Mucosa of gallbladder (tissue), 1 donor: ENCODE results near the gene ABL2. TPM values are rescaled to one million over a fixed set of nuclear protein-coding genes. Genes with fewer than 3 reads are reported as not detected.

Source experiments
- DNase-seq: peaks from one replicate; pipeline ENCODE4 v3.0.0-alpha.2; 2020; ENCODE audit warnings: low spot score
- total RNA-seq: library from RNA; stranded (reverse); gene quantifications from one replicate; pipeline ENCODE4 v1.2.1, GENCODE V29; 2021
- donor health status: DM: no; HTN: no; CAD: no.

Gene ABL2
- total RNA-seq, 1 donor from 2014 or later: 13.0 TPM

DNA sequence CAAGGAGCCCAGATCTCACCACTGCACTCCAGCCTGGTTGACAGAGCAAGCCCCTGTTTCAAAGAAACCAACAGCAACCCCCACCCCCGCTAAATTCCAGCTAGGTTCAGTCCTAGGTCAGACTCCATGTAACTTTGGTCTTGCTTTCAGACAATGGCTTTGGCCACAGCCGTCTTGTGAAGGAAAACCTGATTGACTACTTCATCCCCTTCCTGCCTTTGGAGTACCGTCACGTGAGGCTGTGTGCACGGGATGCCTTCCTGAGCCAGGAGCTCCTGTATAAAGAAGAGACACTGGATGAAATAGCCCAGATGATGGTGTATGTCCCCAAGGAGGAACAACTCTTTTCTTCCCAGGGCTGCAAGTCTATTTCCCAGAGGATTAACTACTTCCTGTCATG is 134.7 kb downstream of the ABL2 start:
- peak; percentile 51 for DNase-seq

DNA sequence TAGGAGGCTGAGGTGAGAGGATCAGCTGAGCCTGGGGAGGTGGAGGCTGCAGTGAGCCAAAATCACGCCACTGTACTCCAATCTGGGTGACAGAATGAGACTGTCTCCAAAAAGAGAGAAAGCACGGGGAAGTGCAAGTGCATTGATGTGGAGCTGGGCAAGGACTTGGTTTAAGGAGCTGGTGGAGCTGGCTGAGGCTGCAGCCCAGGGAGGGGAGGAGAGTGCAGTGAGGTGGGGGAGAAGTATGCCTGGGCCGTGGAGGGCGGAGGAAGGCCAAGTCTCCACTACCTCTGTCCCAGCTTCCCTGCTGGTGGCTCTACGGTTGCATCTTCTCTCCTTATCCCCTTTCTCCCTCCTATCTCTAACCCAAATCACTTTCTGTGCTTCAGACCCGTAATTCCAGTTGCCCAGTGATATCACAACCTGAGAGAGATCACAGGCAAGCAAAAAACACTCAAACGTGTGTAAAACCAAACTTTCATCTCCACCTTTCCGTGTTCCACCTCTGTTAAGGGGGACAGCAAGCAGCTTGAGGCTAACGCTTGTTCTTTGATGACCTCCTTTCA is 136.5 kb downstream of the ABL2 start:
- no peak for DNase-seq

DNA sequence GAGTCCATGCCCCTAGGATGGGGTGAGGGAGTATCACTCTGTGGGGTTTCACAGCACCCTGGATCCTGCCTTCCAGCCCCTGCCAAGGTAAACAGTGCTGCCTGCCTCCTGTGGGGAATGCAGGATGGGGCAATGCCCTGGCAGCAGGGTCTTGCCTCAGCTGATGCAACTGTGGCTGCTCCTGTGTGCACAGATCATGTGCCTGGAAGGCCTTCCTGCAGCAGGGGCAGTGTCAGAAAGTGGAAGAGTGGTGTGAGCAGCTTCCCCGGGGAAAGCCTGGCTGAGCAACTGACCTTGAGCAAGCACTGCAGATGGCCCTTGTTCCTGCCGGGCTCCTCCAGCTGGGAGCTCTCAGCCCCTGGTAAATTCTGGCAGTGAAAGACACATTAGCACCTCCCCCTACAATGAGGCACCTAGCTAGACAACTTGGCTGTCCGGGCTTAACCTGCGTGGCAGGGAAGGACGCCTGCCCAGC is 137.7 kb downstream of the ABL2 start:
- no peak for DNase-seq

DNA sequence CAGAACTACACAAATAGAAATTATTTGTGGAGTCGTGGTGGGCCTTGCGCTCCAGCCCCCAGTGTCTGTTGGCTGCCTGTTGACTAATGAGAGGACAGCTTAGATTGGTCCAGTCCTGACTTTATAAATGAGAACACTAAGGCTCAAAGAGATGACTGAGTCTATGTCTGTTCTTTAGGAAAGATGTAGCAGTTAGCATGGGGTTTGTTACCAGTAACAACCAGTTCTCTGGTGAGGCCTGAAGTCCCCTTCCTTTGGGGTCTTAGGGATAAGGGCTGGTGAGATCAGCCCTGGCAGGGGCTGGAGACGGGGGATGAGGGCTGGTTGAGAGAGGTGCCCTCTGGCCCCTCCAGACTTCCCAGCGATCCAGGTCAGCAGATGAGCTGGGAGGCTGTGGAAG is 138.6 kb downstream of the ABL2 start:
- DNase-seq: no peak

DNA sequence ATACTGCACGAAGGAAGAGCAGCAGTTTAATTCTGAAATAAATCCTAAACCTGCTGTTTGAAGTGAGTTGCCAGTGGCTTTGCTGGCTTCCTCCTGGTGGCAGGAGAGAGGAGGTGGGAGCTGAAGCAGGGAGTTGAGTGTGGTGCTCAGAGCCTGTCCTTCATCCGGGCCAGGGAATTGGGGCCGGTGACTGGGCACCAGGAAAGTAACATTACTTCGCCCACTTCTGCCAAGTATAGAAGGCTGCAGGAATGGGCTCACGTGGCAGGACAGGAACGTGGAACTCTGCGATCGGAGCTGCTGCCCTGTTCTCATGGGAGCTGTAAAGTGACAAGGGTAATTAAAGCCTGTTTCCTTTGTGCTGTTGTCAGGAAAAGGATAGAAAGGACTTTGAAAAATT is 139.0 kb downstream of the ABL2 start:
- DNase-seq: no peak

DNA sequence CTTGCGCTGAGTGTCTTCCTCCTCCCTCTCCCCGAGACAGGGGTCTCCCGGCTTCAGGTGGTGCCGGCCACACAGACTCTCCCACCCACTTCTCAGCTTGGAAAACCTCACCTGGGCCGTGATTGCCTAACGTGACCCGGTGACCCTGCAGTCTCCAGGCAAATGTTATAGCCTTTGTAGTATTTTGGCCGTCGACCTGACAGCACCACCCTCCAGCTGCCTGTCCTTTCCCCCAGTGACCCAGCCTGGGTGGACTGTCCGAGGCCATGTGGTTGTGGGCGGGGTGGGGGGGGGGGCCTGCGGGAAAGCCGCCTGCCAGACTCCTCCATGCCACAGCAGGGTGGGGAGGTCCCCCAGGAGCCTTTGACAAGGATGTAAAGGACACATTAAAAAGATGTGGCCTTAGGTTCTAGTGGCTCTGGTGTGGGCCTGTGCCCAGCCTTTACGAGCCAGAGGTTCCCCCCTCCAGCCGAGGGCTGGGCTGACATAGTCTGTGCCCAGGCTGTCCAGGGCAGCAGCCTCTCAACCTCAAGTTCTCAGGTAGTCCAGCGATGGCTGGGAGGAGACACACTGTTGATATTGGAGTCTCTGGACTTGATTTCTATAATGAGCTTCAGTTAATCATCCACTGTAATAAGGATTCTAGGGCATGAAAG is 139.5 kb downstream of the ABL2 start:
- no peak for DNase-seq

DNA sequence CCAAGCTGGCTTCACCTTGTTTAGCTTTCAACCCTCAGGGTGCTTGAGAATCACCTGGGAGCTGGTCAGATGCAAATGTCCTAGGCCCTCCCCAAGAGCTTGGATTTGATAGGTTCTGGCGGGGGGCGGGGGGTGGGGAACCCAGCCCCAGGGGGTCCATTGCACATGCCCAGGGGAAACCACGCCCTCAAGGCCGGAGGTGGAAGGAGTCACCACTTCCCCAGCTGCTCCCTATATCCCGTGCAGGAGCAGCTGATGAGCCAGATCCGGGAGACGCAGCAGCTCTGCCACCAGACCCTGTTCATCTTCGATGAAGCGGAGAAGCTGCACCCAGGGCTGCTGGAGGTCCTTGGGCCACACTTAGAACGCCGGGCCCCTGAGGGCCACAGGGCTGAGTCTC is 141.8 kb downstream of the ABL2 start:
- DNase-seq: no peak

DNA sequence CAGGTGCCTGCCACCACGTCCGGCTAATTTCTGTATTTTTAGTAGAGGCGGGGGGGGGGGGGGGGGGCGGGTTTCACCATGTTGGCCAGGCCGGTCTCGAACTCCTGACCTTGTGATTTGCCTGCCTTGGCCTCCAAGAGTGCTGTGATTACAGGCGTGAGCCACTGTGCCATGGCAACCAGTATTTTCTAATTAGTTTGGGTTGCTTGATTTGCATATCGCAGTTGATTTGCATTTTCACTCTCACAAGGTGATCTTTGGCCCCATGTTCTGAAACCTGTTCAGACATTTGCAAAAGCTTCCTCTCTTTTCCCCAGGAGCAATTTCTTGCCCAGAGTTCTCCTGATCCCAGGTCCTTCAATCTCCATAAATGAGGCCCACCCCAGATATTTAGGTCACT is 145.9 kb downstream of the ABL2 start:
- DNase-seq: no peak

DNA sequence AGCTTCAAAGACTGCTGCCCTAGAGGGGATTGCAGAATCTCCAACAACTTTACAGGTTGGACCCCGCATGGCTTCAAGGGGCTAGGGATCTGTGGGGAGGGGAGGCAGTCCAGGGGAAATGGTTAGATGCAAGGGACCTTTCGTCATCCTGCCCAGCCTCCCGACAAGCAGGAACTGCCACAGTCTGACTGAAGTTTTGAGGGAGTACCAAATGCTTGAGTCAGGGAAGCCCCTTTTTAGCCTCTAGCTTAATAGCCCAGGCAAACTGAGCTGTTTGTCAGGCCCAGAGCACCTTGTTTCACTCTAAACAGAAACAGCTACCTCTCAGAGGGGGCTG is 146.5 kb downstream of the ABL2 start:
- DNase-seq: no peak

DNA sequence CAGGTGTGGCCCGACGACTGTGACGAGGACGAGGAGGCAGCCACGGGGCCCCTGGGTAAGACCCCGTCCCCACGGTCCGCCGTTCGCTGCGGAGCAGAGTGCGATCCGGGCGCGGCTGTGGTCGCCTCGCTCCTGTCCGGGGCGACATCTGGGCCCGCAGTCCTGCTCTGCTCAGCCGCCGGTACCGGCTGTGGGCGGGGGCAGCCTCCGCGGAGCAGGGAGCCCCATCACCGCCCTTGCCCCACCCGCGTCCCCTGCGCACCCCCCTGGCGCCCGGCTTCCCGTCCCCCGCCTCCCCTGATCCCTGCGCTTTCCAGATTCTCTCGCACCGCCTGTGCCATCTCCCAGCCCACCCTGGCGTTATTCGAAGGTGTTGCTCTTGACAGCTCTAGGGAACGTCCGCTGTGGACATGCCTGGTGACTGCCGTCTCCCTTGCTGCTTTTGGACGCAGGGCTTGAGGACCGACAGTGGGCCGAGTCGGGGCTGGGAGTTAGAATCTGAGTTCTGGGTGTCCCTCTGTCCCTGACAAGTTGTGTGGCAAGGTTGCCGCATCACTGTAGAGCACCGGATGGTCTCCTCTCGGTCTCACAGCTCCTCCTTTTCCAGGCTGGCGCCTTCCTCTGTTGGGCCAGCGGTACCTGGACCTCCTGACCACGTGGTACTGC is 147.0 kb downstream of the ABL2 start:
- DNase-seq: no peak

DNA sequence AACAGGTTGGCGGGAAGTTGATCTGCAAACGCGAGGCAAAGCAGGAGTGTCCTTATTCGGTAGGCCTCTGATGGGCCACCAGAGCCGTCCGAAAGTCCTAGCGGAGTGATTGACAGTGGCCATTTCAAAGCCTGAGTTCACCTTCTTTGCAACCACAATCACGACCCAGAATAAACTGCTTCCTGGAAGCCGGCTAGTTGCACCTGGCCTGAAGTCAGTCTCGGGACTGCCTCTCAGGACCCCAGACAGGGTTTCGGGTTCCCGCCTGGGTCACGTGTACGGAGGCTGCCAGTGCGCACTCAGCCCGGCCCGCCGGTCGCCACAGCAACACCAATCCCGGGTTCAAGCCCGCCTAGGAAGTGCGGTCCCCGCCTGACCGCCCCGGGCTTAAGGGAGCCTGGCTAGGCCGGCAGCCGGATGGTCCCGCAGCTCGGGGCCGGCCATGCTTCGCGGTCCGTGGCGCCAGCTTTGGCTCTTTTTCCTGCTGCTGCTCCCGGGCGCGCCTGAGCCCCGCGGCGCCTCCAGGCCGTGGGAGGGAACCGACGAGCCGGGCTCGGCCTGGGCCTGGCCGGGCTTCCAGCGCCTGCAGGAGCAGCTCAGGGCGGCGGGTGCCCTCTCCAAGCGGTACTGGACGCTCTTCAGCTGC is 147.7 kb downstream of the ABL2 start, which contains the start of gene TOR3A:
Gene TOR3A, plus strand, starts transcription at position 384 of the 646 bp plus-strand sequence. Its CDS starts 59 bp downstream, at position 443.
- peak; percentile 95 for DNase-seq

DNA sequence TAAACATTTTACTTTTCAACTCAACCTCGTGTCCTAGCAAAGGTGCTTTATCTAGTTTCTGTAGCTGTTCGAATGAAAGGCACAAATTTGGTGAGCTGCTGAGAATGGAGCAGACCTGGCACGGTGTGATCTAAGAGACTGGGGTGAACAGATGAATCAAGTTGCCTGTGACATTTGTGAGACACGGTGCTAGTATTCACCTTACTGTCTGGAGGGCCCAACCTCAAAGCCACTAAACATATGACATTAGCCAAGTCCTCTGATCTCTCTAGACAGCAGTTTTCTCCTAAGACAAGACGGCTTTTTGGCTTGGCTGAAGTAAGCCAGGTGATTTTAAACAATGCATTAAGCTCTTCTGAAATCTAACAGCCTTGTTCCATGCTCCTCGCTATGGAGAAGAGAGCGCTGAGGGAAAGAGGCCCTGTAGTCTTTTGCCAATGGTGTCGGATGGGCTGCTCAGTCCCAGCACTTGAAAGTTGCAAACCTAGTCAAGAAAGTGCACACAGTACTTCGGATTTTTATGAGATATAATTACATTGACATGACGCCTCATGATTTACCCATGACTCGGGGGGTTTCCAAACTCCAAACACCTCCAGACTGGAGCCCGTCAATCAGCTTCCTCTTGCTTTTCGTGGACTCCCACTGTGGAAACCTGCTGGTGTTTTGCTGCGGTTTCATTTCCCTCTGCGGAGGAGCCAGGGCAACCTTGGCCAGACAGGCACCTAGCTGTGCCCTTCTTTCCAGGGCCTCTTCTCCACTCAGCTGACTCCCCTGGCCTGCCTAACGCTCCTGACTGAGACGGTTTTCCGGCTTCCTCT is 148.4 kb downstream of the ABL2 start:
- no peak for DNase-seq

DNA sequence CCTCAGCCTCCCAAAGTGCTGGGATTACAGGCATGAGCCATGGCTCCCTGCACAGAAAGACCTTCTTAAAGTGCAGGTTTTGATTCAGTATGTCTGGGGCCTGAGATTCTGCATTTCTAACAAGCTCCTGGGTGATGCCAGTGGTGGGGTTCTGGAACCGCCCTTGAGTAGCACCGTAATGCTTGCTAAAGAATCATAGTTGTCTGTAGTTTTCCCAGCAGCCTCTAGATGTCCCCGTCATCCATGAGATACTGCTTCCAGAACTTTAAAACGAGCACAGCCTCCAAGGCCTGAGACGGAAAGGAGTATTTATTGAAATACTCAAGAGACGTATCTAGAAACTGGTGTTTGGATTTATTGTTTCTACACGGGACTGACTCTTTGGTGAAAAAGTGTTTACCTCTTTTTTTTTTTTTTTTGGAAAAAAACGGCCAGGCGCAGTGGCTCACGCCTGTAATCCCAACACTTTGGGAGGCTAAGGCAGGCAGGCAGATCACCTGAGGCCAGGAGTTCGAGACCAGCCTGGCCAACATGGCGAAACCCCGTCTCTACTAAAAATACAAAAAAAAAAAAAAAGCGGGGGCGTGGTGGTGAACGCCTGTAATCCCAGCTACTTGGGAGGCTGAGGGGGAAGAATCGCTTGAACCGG is 150.2 kb downstream of the ABL2 start:
- DNase-seq: peak; percentile 68

DNA sequence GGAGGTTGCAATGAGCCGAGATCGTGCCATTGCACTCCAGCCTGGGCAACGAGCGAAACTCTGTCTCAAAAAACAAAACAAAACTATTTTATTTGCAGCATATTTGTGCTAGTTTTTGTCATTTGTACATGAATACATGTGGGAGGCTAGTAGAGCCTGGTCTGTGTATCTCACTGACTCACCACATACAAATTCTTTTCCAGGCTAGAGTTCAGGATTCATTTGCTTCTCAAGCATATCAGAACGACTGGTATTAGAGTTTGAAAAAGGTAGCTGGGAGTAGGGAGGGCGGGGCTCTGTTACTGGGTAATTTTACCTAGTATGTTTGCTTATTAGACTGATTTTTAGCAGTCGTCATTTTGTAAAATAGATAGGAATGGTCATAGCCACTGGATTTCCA is 152.1 kb downstream of the ABL2 start:
- no peak for DNase-seq

DNA sequence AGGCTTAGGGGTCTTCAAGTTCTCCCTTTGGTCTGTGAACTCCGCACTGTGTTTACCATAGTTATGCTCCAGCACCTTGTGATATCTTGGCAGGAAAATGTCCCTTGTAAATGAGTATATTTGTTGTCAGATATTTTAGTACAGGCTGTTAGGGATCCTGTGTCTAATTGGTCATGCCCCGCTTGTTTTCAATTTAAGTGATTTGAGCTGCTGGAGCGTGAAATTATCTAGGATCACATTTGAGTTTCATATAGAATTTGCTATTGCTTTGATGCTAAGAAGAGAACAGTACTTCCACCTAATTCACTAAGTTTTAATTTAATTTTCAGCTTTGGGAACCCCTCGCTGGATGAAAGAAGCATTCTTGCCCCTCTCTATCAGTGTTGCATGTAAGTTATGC is 163.0 kb downstream of the ABL2 start:
- DNase-seq: no peak

DNA sequence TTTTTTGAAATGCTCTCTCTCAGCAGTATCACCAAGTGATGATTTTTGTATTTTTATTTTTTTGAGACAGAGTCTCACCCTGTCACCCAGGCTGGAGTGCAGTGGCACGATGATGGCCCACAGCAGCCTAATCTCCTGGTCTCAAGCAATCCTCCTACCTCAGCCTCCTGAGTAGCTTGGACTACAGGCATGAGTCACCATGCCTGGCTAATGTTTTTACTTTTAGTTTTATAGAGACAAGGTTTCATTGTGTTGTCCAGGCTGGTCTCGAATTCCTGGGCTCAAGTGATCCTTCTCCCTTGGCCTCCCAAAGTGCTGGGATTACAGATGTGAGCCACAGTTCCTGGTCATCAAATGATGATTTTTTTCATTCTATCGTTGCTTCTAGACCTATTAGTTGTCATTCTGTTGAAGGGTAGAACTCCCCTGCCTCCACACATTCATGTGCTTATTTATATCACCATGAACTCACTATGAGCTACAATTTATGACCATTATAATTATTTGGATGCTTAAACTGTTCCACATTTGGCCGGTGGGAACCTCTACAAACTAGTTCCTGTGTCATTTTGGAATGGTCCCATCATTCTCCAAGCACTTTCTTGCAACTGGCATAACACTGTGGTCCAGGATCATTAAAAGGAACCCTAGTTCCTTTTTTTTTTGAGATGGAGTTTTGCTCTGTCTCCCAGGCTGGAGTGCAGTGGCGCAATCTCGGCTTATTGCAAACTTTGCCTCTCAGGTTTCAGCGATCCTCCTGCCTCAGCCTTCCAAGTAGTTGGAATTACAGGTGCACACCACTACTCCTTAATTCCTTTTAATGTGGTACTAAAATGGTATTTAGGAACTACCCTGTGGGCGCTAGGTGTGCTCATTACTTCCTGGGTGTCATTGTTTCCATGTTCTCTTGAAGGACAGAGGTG is 167.9 kb downstream of the ABL2 start:
- no peak for DNase-seq

DNA sequence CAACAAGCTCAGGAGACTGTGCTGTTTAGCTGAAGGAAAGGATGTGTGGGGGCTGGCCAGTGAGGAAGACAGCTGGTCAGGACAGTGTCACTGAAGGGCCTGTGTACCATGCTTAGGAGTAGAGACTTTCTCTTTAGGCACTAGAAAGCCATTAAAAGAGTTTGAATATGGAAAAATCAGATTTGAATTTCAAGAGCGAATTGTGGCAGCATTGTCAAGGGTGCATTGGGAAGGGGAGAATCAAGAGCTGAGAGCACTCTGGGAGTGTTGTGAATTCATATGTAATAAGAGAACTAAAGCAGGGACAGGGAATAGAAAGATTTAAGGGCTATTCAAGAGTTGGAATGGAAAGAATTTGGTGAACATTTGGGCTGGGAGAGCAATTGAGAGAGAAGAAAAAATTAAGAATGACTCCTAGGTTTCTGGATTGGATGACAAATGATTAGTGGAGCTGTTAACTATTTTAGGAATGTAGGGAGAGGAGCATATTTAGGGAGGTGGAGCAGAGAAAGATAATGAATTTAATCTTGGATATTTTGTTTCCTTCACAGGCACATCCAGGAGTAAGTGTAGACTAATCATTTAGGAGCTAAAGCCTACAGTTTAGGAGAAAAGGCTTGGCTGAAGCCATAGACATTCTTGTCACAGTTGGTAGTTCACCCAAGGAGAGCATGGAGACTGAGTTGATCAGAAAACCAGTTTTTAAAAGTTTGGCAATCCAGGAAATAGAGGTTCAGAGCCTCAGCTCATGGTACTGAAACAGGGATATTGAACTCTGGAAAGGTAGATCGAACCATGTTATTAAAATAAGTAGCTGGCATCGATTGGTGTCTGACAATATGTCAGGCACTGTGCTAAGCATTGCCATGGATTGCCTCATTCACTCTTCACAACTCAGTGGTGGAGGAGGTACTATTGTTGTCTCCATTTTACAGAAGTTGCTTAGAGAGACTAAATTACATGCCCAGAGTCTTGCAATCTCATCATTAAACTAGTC is 170.7 kb downstream of the ABL2 start:
- DNase-seq: no peak

DNA sequence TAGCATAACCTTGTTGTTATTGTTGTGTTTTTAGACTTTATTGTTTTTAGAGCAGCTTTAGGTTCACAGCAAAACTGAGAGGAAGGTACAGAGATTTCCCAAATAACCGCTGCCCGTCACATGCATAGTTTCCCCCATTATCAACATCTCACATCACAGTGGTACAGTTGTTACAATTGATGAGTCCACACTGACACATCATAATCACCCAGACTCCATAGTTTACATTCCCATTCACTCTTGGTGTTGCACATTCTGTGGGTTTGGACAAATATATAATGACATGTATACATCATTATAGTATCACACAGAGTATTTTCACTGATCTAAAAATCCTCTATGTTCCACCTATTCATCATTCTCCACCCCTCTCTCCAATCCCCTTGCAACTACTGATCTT is 173.5 kb downstream of the ABL2 start:
- no peak for DNase-seq

DNA sequence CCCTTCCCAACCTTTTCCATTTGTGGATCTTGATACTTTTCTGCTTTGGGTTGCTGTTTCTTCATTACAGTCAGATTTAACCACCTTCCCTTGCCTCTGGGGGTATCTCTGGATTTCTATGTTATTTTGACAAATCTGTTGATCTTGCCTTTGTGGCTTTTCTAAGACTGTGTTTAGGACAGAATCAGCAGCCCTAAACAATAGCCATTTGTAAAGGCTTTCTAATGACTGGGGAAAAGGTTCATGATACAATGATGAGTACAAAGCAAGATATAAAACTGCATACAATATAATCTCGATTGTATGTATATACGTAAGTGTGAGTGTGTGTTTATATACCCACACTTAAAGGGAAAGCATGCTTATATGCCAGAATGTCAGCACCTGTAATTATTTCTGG is 176.0 kb downstream of the ABL2 start:
- no peak for DNase-seq
